Activated naive CD4-positive, alpha-beta T cell treated with anti-CD3 and anti-CD28 coated beads for 36 hours (primary cell): ENCODE measurements around the gene RBL2. TPM values are rescaled to one million over a fixed set of nuclear protein-coding genes. Genes with fewer than 3 reads are reported as not detected.
"Not testable (repeated sequence)": the region's sequence is repeated elsewhere in the genome, so short reads cannot be mapped to it uniquely, and the experiment has no call there.

Experiments used
- CTCF ChIA-PET: fragments of 350-600 bp; sonication (Branson Sonifier 250); formaldehyde crosslinking; loops from one replicate; lab custom pipeline; 2021; ENCODE audit warnings: antibody characterized with exemption; lab: Charles Lee
- DNase-seq: peaks from one replicate; pipeline ENCODE4 v3.0.0-alpha.2; 2020
- H3K27ac Mint-ChIP-seq: one replicate; pipeline ENCODE4 v1.8.0; 2021; ENCODE audit warnings: mild to moderate bottlenecking, mixed read lengths
- H3K27me3 Mint-ChIP-seq: one replicate; pipeline ENCODE4 v1.8.0; 2021; ENCODE audit warnings: low read depth, mixed read lengths
- H3K36me3 Mint-ChIP-seq: one replicate; pipeline ENCODE4 v1.8.0; 2021; ENCODE audit warnings: low read depth, mixed read lengths
- H3K4me1 Mint-ChIP-seq: one replicate; pipeline ENCODE4 v1.8.0; 2021; ENCODE audit warnings: low read depth, mixed read lengths
- H3K4me3 Mint-ChIP-seq: one replicate; pipeline ENCODE4 v1.8.0; 2021; ENCODE audit warnings: mild to moderate bottlenecking, moderate library complexity, mixed read lengths
- H3K9me3 Mint-ChIP-seq: one replicate; pipeline ENCODE4 v1.8.0; 2021; ENCODE audit warnings: mixed read lengths
- intact Hi-C: fragments of 100-400 bp; cut with micrococcal nuclease; formaldehyde crosslinking; loops from one replicate; pipeline ENCODE4 v1.15.1; 2023
- total RNA-seq, 2 experiments: library from RNA; stranded (reverse); gene quantifications; one replicate each; pipeline ENCODE4 v1.2.3, GENCODE V29; 2021

Gene RBL2
- total RNA-seq, 2 experiments from 2014 or later, result 99.2 to 100 TPM

DNA sequence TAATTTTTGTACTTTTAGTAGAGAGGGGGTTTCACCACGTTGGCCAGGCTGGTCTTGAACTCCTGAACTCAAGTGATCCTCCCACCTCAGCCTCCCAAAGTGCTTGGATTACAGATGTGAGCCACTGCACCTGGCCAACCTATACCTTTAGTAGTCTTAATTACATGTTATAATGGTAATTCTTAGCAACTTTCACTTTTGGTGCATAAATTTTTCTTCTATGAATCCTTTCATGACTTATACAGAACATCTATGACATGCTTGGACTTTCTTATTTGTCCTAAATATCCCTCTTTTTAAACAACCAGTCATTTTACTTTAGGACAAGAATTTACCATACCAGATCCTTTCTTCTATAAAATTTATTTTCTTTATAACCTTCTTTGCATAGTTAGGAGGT, 10.3 kb upstream of the RBL2 start:
- H3K36me3 Mint-ChIP-seq, CTCF ChIA-PET, H3K4me3 Mint-ChIP-seq, H3K27me3 Mint-ChIP-seq, H3K4me1 Mint-ChIP-seq, H3K27ac Mint-ChIP-seq, H3K9me3 Mint-ChIP-seq, intact Hi-C loops, DNase-seq: not testable (repeated sequence)

DNA sequence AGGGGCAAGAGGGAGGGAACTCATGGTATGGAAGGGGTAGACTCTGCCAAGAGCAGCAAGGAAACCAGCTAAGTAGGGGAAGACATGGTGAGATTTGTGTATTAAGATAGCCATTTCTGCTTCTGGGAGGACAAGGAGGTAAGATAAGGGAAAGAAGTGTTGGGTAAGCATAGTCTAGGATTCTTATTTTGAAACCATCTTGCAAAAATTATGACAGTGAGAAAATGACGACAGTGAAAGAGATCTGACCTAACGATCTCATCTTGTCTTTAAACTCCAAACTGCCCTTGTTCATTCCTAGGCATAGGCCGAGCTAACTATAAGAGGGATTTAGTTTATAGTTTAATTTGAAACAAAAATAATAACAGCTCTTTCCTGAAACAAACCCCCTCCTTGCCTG, 5.6 kb upstream of the RBL2 start:
- no peaks in the 10 kb centered on the region for H3K27me3 Mint-ChIP-seq
- no peak overlapping the region for H3K4me3 Mint-ChIP-seq
- no peak for DNase-seq
- intact Hi-C loops, result no loop called here
- no peaks in the 10 kb centered on the region for H3K36me3 Mint-ChIP-seq
- H3K4me1 Mint-ChIP-seq, result peaks cover 2% of the 10 kb centered on the region
- CTCF ChIA-PET, result no interaction called here
- peaks cover 12% of the 10 kb centered on the region for H3K9me3 Mint-ChIP-seq
- no peak overlapping the region for H3K27ac Mint-ChIP-seq

DNA sequence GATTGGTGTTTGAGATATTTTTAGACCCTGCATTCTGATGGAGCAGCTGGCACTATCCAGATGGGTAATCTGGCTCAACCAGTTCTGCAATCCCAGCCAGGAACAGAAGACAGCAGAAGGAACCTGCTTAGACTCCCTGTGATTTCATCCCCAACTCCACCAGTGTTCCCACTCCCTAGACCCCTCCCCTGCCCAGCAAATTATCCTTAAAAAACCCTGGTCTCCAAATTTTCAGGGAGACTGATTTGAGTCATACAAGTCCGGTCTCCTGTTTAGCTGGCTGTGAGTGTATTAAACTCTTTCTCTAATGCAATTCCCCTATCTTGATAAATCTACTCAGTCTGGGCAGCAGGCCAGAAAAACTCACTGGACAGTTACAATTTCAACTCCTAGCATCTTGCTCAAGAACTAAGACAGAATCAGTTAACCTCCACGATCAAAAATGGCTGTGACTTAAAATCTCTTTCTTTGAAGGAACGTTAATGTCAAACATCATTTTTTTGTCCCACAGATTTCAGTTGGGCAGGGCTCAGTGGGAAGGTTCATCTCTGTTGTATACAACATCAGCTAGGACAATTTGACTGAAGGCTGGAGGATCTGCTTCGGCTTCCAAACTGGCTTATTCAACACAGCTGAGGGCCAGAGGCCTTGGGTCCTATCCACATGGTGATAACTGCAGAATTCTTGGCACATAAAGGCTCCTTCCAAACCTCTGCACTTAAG, 4.9 kb upstream of the RBL2 start:
- CTCF ChIA-PET, result no interaction called here
- intact Hi-C loops, result no loop called here

DNA sequence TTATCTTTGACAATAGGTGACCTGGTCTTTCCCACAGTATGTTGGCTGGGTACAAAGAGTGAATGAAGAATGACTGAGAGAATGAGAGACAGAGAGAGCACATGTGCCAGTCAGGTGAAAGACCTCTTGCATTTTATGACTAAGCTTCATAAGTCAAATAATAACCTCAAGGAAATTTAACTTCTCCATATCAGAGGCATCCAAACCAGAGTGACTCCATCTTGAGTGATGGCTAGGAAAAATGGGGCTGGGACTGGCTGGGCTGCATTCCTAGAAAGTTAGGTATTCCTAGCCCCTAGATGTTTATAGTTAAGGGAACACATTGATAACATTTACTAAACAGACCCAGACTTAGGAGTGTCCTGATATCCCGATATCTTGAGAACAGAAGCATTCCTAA, 3.9 kb upstream of the RBL2 start:
- H3K9me3 Mint-ChIP-seq, result peaks cover 5% of the 10 kb centered on the region
- intact Hi-C loops, result loop anchor here (10.0 kb wide), 1 partner anchor 376 kb away; the partner anchor contains the start of genes CHD9 and CHD9NB
- H3K27ac Mint-ChIP-seq, result no peak overlapping the region
- no peak overlapping the region for H3K4me3 Mint-ChIP-seq
- peaks cover 1% of the 10 kb centered on the region for H3K36me3 Mint-ChIP-seq
- DNase-seq, result no peak
- H3K27me3 Mint-ChIP-seq, result no peaks in the 10 kb centered on the region
- peaks cover 9% of the 10 kb centered on the region for H3K4me1 Mint-ChIP-seq
- CTCF ChIA-PET, result no interaction called here

More for the DNA sequence above, 4.9 kb upstream of the RBL2 start:
- H3K9me3 Mint-ChIP-seq, result peaks cover 7% of the 10 kb centered on the region
- no peaks in the 10 kb centered on the region for H3K27me3 Mint-ChIP-seq
- H3K4me1 Mint-ChIP-seq, result peaks cover 8% of the 10 kb centered on the region
- H3K4me3 Mint-ChIP-seq, result no peak overlapping the region
- no peaks in the 10 kb centered on the region for H3K36me3 Mint-ChIP-seq
- DNase-seq, result no peak
- H3K27ac Mint-ChIP-seq, result no peak overlapping the region

DNA sequence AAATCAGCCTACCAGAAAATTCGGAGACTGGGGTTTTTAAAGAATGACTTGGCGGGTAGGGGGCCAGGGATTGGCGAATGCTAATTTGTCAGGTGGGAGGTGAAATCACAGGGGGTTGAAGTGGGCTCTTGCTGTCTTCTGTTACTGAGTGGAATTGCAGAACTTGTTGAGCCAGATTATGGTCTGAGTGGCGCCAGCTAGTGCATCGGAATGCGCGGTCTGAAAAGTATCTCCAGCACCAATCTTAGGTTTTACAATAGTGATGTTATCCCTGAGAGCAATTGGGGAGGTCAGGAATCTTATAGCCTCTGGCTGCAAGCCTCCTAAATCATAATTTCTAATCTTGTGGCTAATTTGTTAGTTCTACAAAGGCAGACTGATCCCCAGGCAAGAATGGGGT, 762 bp upstream of the RBL2 start:
- H3K27ac Mint-ChIP-seq, result peak overlapping the region; percentile 85
- peaks cover 36% of the 10 kb centered on the region for H3K4me1 Mint-ChIP-seq
- peak overlapping the region; percentile 96 for H3K4me3 Mint-ChIP-seq
- H3K27me3 Mint-ChIP-seq, result no peaks in the 10 kb centered on the region
- peaks cover 5% of the 10 kb centered on the region for H3K9me3 Mint-ChIP-seq
- H3K36me3 Mint-ChIP-seq, result peaks cover 5% of the 10 kb centered on the region
- CTCF ChIA-PET, result interaction anchor here (0.9 to 1.3 kb wide), 2 partner anchors 76 to 80 kb away, joined by 3 read pairs; no protein-coding TSS in a partner anchor
- intact Hi-C loops, result loop anchor here (10.0 kb wide), 1 partner anchor 379 kb away; the partner anchor contains the start of genes CHD9 and CHD9NB
- DNase-seq, result no peak

DNA sequence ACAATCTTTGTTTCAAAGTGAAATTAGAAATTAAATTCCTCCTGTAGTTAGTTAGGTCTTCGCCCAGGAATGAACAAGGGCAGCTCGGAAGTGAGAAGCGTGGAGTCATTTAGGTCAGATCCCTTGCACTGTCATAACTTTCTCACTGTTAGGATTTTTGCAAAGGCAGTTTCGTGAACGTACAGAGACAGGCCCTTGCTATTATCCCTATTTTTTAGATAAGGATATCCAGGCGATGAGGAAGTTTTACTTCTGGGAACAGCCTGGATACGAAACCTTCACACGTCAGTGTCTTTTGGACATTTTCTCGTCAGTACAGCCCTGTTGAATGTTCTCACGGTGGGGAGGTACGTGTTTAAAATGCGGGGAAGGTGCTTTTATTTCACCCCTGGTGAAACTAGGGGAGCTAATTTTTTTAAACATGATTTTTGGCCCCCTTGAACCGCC, 318 bp upstream of the RBL2 start:
- no peak for DNase-seq
- Mint-ChIP-seq H3K27me3 (no peaks in the 10 kb centered on the region), H3K4me1 (peaks cover 36% of the 10 kb centered on the region), H3K9me3 (peaks cover 5% of the 10 kb centered on the region), H3K27ac (peak overlapping the region; percentile 85), H3K4me3 (peak overlapping the region; percentile 96), H3K36me3 (peaks cover 5% of the 10 kb centered on the region)
- intact Hi-C loops, result loop anchor here (1.0 to 10.0 kb wide), 4 partner anchors 61 to 379 kb away; partner anchors contain the start of genes CHD9, CHD9NB and RPGRIP1L
- CTCF ChIA-PET, result interaction anchor here (0.9 to 1.3 kb wide), 2 partner anchors 76 to 79 kb away, joined by 3 read pairs; no protein-coding TSS in a partner anchor

DNA sequence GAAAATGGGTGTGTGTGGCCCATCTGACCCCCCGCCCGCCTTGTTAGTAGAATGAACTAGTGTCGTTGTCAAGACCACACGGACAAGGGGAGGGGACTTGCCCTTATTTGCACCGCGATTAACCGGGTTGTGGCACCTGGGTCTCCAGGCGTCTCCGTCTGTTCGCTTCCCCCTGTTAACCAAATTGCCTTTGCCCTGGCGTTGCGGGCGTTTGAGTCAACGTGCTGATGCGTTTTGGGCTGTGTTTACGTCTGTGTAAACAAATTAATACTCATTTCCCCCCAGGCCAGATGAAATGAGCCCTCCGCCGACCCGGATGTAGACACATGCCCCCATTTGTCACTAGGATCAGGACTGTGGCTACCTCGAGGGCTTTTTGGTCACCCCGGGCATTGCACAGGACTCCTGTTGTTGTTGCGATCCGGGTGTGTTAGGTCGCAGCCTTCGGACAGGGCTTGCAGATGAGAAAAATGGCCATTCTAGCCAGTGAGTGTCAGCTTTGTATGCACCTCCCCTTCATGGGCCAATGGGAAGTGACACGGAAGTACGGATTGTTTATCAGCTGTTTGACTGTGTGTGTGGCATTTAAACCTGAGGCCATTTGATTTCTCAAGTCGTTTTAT, 906 bp downstream of the RBL2 start:
- Mint-ChIP-seq H3K4me1 (peaks cover 36% of the 10 kb centered on the region), H3K4me3 (peak overlapping the region; percentile 96), H3K27ac (peak overlapping the region; percentile 93), H3K9me3 (no peaks in the 10 kb centered on the region), H3K36me3 (peaks cover 9% of the 10 kb centered on the region), H3K27me3 (no peaks in the 10 kb centered on the region)
- peak; percentile 71 for DNase-seq
- CTCF ChIA-PET, result interaction anchor here (0.6 to 1.3 kb wide), 4 partner anchors 11 to 78 kb away, joined by 3 to 4 read pairs (median 3); no protein-coding TSS in a partner anchor
- intact Hi-C loops, result loop anchor here (1.0 to 10.0 kb wide), 5 partner anchors 22 to 380 kb away; partner anchors contain the start of genes AKTIP, CHD9, CHD9NB and RPGRIP1L

DNA sequence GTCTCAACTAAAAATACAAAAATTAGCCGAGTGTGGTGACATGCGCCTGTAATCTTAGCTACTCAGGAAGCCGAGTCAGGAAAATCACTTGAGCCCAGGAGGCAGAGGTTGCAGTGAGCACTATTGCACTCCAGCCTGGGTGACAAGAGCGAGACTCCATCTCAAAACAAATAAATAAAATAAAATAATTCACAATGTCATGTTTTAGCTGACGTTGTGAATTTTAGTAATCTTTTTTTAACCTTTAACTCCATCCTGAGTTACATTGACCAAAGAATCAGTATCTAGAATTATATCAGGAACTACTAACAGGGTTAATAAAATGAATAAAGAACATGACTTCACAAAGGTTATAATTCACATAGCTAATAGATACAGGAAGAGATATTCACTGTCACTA, 5.9 kb downstream of the RBL2 start:
- peaks cover 35% of the 10 kb centered on the region for H3K36me3 Mint-ChIP-seq
- DNase-seq, result no peak
- H3K4me1 Mint-ChIP-seq, result peaks cover 30% of the 10 kb centered on the region
- intact Hi-C loops, result loop anchor here (1.0 kb wide), 1 partner anchor 8 kb away; no protein-coding TSS in a partner anchor
- H3K4me3 Mint-ChIP-seq, result no peak overlapping the region
- H3K9me3 Mint-ChIP-seq, result no peaks in the 10 kb centered on the region
- H3K27ac Mint-ChIP-seq, result no peak overlapping the region
- CTCF ChIA-PET, result no interaction called here
- no peaks in the 10 kb centered on the region for H3K27me3 Mint-ChIP-seq

DNA sequence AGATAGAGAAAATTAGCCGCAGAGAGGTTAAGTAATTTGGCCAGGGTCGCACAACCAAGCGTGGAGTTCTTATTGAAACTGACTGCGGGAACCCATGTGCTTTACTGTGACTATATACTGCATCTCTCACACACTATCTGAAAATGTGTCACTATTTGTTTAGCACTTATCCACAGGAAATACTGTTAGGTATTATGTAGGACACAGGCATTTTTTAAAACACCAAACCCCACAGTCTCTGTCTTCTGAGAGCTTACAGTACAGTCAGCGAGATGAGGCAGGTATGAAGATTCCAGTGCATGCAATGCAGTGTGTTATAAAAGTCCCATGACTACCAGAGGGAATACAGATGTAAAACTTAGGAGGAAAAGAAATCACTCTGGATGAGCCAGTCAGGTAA, 11.3 kb downstream of the RBL2 start:
- no peak for DNase-seq
- Mint-ChIP-seq H3K27ac (peak overlapping the region; percentile 19), H3K4me3 (no peak overlapping the region), H3K4me1 (peaks cover 27% of the 10 kb centered on the region), H3K27me3 (no peaks in the 10 kb centered on the region), H3K9me3 (no peaks in the 10 kb centered on the region), H3K36me3 (peaks cover 33% of the 10 kb centered on the region)
- intact Hi-C loops, result no loop called here
- CTCF ChIA-PET, result interaction anchor here (0.6 to 3.7 kb wide), 3 partner anchors 10 to 855 kb away, joined by 3 to 24 read pairs (median 4); no protein-coding TSS in a partner anchor

DNA sequence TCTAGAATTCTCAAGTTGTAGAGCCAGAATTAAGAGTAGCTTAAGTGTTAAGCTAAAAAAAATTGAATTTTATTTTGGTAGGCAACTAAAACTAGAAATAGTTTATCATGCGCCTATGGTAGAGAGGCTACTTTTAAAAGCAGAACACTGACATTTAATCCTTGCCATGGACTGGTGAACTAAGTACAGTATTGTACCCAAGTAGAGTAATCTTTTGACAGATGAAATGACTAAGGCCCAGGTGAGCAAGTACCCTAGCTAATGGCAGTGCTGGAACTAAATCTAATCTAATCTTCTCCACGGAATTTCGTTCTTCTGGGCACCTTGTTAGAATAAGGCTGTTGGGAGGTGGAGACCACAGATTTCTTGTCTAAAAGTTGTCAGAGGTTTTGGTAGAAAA, 11.8 kb downstream of the RBL2 start:
- Mint-ChIP-seq H3K9me3 (no peaks in the 10 kb centered on the region), H3K27ac (peak overlapping the region; percentile 33), H3K4me3 (no peak overlapping the region), H3K27me3 (no peaks in the 10 kb centered on the region), H3K4me1 (peaks cover 29% of the 10 kb centered on the region), H3K36me3 (peaks cover 29% of the 10 kb centered on the region)
- CTCF ChIA-PET, result interaction anchor here (0.6 to 3.7 kb wide), 7 partner anchors 10 to 856 kb away, joined by 3 to 24 read pairs (median 4); no protein-coding TSS in a partner anchor
- intact Hi-C loops, result loop anchor here (1.0 kb wide), 1 partner anchor 11 kb away; no protein-coding TSS in a partner anchor
- DNase-seq, result no peak

DNA sequence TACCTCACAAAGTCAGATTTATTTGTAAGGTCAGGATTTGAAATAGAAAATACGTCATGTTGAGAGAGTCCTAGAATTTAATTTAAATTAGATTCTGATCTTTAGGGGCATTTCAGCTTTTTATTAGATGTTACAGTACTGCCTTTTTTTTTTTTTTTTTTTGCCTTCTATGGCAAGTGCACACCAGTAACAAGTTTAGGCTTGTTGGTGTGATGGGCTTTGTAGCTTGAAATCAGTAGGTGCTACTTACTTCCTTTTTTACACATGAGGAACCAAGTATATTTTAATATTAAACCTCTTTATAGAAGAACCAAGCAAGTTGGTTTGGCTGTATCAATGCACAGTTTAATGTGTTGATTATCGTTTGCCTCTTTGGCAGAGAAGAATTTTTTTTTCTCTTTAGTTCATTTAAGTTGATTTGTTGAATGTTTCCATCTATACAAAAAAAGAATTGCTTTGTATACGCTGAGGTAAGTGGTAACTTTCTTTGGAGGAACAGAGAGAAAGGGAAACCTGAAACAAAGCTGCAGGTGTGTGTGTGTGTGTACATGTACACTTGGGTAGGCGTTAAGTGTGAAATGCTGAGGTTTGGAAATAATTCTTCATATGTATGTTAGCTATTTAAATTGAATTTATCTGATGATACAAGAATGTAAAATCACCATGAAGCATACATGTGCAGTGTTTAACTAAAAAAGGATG, 15.7 kb downstream of the RBL2 start:
- peaks cover 21% of the 10 kb centered on the region for H3K36me3 Mint-ChIP-seq
- CTCF ChIA-PET, result no interaction called here

DNA sequence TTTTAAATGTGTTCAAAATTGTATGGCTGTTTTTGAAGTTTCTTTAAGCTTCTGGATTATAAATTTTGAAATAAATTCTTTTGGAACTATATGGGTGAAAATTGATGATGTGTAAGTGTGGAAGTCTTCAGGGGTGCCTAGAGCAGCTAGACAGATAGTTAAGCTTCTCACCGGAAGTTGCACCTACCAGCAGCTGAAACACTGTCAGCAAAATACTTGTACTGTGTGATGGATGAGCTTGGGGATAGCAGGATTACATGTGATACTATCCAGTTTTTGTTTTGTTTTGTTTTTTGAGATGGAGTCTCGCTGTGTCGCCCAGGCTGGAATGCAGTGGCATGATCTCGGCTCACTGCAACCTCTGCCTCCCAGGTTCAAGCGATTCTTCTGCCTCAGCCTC, 19.7 kb downstream of the RBL2 start:
- peak; percentile 41 for DNase-seq
- H3K9me3 Mint-ChIP-seq, result no peaks in the 10 kb centered on the region
- CTCF ChIA-PET, result interaction anchor here (0.5 kb wide), 1 partner anchor 10 kb away, joined by 7 read pairs; no protein-coding TSS in a partner anchor
- peaks cover 39% of the 10 kb centered on the region for H3K36me3 Mint-ChIP-seq
- intact Hi-C loops, result no loop called here
- H3K27me3 Mint-ChIP-seq, result no peaks in the 10 kb centered on the region
- peaks cover 78% of the 10 kb centered on the region for H3K4me1 Mint-ChIP-seq
- no peak overlapping the region for H3K4me3 Mint-ChIP-seq
- H3K27ac Mint-ChIP-seq, result peak overlapping the region; percentile 83

More for the DNA sequence above, 15.7 kb downstream of the RBL2 start:
- DNase-seq, result no peak
- Mint-ChIP-seq H3K4me1 (peaks cover 53% of the 10 kb centered on the region), H3K27me3 (no peaks in the 10 kb centered on the region), H3K9me3 (no peaks in the 10 kb centered on the region), H3K4me3 (peak overlapping the region; percentile 22), H3K27ac (peak overlapping the region; percentile 77)
- intact Hi-C loops, result no loop called here
